ENCODE measurements around the gene WFDC1.

The WFDC1 gene

DNA sequence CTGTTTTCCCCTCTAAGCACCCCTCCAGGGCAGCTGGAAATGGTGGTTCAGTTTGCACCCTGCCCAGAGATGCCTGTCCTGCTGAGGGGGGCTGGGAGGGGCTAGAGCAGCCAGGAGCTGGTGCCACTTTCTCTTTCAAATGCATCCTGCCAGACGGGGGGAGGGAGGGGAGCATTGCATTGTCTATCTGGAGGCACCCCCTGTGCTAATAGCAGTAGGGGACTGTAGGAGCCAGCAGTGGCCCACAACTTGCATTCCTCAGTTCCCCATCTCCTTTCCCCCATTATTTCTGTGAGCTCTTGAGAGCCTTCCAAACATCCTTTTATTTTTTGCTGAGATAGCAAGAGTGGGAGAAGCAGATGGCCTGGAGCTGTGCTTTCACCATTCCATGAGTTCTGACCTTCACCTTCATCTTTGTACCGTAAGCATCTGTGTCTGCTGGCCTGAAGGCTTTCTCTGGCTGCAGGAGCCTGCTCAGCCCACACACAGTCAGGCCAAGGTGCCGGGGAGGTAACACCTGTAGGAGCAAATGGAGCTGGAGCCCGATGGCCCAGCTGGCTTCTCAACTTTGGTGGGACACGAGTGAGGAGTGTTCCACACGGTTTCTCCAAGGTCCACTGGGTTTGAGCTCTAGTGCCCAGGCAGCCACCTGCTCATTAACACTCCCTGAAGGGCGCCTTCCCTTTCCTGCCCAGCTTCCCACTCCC is 5.2 kb downstream of the WFDC1 start:
- Histone ChIP-seq H3K9ac (no peak overlapping the region), H3K4me2 (ENCODE audit: low read length) (no peak overlapping the region), H3K4me1 (no peaks in the 10 kb centered on the region), H3K9me3 (ENCODE audit: control insufficient read depth, low read length) (no peaks in the 10 kb centered on the region), H3K27ac (no peak overlapping the region), H3K79me2 (no peaks in the 10 kb centered on the region), H3K4me3 (ENCODE audit: low read depth, low read length) (no peak overlapping the region), H3K36me3 (ENCODE audit: control insufficient read depth, insufficient read depth, low read length) (no peaks in the 10 kb centered on the region), H2AFZ (no peak overlapping the region), H3K27me3 (ENCODE audit: control insufficient read depth, insufficient read depth, low read length) (no peaks in the 10 kb centered on the region)
- TF ChIP-seq, protein P1, sequence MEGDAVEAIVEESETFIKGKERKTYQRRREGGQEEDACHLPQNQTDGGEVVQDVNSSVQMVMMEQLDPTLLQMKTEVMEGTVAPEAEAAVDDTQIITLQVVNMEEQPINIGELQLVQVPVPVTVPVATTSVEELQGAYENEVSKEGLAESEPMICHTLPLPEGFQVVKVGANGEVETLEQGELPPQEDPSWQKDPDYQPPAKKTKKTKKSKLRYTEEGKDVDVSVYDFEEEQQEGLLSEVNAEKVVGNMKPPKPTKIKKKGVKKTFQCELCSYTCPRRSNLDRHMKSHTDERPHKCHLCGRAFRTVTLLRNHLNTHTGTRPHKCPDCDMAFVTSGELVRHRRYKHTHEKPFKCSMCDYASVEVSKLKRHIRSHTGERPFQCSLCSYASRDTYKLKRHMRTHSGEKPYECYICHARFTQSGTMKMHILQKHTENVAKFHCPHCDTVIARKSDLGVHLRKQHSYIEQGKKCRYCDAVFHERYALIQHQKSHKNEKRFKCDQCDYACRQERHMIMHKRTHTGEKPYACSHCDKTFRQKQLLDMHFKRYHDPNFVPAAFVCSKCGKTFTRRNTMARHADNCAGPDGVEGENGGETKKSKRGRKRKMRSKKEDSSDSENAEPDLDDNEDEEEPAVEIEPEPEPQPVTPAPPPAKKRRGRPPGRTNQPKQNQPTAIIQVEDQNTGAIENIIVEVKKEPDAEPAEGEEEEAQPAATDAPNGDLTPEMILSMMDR (IDR thresholded peaks at IDR 0.05) = no peak

GRCh38 chr16:84302111-84302954 is 7.7 kb downstream of the WFDC1 start:
- no peak overlapping the region for H3K9ac ChIP-seq
- H3K27ac ChIP-seq = peak overlapping the region; percentile 17
- H2AFZ ChIP-seq = no peak overlapping the region
- H3K9me3 ChIP-seq (ENCODE audit: control insufficient read depth, low read length) = no peaks in the 10 kb centered on the region
- H3K36me3 ChIP-seq (ENCODE audit: control insufficient read depth, insufficient read depth, low read length) = no peaks in the 10 kb centered on the region
- TF ChIP-seq, protein P1 (IDR thresholded peaks at IDR 0.05) = no peak
- H3K4me2 ChIP-seq (ENCODE audit: low read length) = no peak overlapping the region
- H3K79me2 ChIP-seq = no peaks in the 10 kb centered on the region
- H3K4me3 ChIP-seq (ENCODE audit: low read depth, low read length) = no peak overlapping the region
- H3K27me3 ChIP-seq (ENCODE audit: control insufficient read depth, insufficient read depth, low read length) = no peaks in the 10 kb centered on the region
- no peaks in the 10 kb centered on the region for H3K4me1 ChIP-seq

DNA sequence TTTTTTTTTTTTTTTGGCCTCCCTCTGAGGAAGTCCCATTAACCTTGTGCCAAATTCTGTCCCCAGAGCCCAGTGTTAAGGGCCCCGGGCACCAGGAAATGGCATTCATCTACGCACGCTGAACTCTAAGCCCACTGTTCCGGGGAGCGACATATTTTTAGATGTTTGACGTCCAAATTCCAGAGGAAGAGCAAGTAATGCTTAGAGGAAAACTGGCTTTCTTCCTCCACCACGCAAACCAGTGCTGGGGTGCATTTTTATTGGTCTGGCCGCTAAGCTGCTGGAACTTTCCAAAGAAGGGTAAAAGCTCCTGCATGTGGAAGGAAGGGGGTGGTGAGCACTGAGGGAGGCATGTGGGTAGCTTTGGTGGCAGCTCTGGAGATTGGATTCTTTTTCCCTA is 8.3 kb downstream of the WFDC1 start:
- TF ChIP-seq, protein P1 (IDR thresholded peaks at IDR 0.05) = no peak
- Histone ChIP-seq H3K4me3 (ENCODE audit: low read depth, low read length) (no peak overlapping the region), H2AFZ (no peak overlapping the region), H3K9me3 (ENCODE audit: control insufficient read depth, low read length) (no peaks in the 10 kb centered on the region), H3K27ac (no peak overlapping the region), H3K4me2 (ENCODE audit: low read length) (no peak overlapping the region), H3K36me3 (ENCODE audit: control insufficient read depth, insufficient read depth, low read length) (no peaks in the 10 kb centered on the region), H3K4me1 (peaks cover 2% of the 10 kb centered on the region), H3K9ac (no peak overlapping the region), H3K79me2 (no peaks in the 10 kb centered on the region), H3K27me3 (ENCODE audit: control insufficient read depth, insufficient read depth, low read length) (no peaks in the 10 kb centered on the region)

DNA sequence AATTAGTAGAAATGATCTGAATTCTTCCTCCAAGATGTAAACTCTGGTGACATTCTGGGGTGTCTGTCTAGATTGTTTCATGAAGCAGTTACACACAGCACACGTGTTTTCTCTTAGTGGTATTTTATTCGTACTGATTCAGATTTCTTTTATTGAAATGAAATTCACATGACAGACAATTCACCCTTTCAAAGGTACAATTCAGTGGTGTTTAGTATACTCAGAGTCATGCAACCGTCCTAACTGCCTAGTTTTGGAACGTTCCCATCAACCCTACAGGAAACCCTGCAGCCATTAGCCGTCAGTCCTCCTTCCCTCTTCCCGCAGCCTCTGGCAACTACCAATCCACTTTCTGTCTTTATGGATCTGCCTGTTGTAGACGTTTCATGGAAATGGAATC is 8.8 kb downstream of the WFDC1 start:
- no peak overlapping the region for H3K9ac ChIP-seq
- no peak overlapping the region for H2AFZ ChIP-seq
- no peak overlapping the region for H3K4me2 ChIP-seq (ENCODE audit: low read length)
- H3K27ac ChIP-seq = no peak overlapping the region
- H3K36me3 ChIP-seq (ENCODE audit: control insufficient read depth, insufficient read depth, low read length) = no peaks in the 10 kb centered on the region
- no peaks in the 10 kb centered on the region for H3K79me2 ChIP-seq
- no peaks in the 10 kb centered on the region for H3K27me3 ChIP-seq (ENCODE audit: control insufficient read depth, insufficient read depth, low read length)
- peaks cover 3% of the 10 kb centered on the region for H3K4me1 ChIP-seq
- TF ChIP-seq, protein P1 (IDR thresholded peaks at IDR 0.05) = no peak
- H3K4me3 ChIP-seq (ENCODE audit: low read depth, low read length) = no peak overlapping the region
- no peaks in the 10 kb centered on the region for H3K9me3 ChIP-seq (ENCODE audit: control insufficient read depth, low read length)

All from parathyroid adenoma (tissue), 2 donors.